Adipocyte (in vitro differentiated cells): ENCODE data around the gene SAC3D1.
A peak's percentile ranks its signal among the peaks of the same experiment; 100 is the strongest.

Experiments used
- DNase-seq: peaks from one replicate; pipeline ENCODE4 v3.0.0-alpha.2; 2015; ENCODE audit warnings: low read depth
- H3K27me3 ChIP-seq: replicated peaks from 2 replicates; pipeline ENCODE4 v1.7.0; 2013; ENCODE audit warnings: mild to moderate bottlenecking, low read length, moderate library complexity; ENCODE audit not compliant: control insufficient read depth, insufficient read depth
- H3K36me3 ChIP-seq: 2 replicates; pipeline ENCODE4 v1.7.0; 2013; ENCODE audit warnings: low read length, mild to moderate bottlenecking, moderate library complexity; ENCODE audit not compliant: control insufficient read depth, insufficient read depth, severe bottlenecking
- H3K4me1 ChIP-seq: 2 replicates; pipeline ENCODE4 v1.7.0; 2013; ENCODE audit warnings: mild to moderate bottlenecking, low read length, moderate library complexity; ENCODE audit not compliant: control insufficient read depth, insufficient read depth
- H3K4me3 ChIP-seq: 2 replicates; pipeline ENCODE4 v1.7.0; 2013; ENCODE audit warnings: mild to moderate bottlenecking, low read length, moderate library complexity
- H3K9ac ChIP-seq: 2 replicates; pipeline ENCODE4 v1.7.0; 2013; ENCODE audit warnings: mild to moderate bottlenecking, low read length, moderate library complexity
- H3K9me3 ChIP-seq: 2 replicates; pipeline ENCODE4 v1.7.0; 2013; ENCODE audit warnings: mild to moderate bottlenecking, low read length, moderate library complexity; ENCODE audit not compliant: control insufficient read depth

SAC3D1 gene

DNA sequence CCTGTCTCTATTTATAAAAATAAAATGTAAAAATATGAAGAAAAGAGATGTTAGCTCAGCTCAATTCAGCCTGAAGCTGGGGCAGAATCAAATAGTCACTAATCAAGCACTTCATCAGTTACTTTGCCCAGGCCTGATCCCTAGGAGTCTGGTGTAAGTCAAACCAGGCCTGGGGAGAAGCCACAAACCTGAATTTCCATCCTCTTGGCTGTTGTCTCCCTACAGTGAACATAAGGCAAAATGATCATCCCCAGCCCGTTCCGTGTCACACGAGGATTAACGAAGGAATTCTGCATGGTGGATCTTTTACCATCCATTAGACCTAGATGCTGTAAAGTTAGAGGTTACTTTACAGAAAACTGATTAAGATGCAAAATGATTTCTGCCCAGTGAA lies 23.8 kb downstream of the SAC3D1 start:
- H3K9ac ChIP-seq: no peak overlapping the region
- no peaks in the 10 kb centered on the region for H3K4me1 ChIP-seq
- H3K27me3 ChIP-seq: peaks cover 3% of the 10 kb centered on the region
- no peak overlapping the region for H3K4me3 ChIP-seq
- H3K9me3 ChIP-seq: no peaks in the 10 kb centered on the region
- H3K36me3 ChIP-seq: no peaks in the 10 kb centered on the region
- no peak for DNase-seq

DNA sequence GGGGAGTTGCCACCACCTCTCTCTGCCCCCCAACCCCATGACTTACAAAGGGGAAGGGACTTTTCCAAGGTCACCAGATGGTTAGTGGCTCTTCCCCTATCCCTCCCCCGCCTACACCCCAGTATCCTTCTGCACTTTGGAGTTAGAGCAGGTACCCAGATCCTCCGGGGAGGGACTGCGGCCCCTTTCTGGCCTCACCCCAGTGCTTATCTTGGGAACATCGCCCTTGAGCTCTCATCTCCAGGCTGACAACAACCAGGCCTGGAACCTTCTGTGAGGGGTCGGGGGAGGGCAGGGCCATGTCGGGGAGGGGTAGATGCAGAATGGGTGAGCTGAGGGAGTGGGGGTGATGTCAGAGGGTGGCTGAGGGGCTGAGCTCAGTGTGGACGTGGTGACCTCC lies 24.8 kb downstream of the SAC3D1 start:
- Histone ChIP-seq H3K27me3 (peaks cover 3% of the 10 kb centered on the region), H3K9me3 (no peaks in the 10 kb centered on the region), H3K4me1 (no peaks in the 10 kb centered on the region), H3K36me3 (no peaks in the 10 kb centered on the region), H3K9ac (no peak overlapping the region), H3K4me3 (no peak overlapping the region)
- no peak for DNase-seq

DNA sequence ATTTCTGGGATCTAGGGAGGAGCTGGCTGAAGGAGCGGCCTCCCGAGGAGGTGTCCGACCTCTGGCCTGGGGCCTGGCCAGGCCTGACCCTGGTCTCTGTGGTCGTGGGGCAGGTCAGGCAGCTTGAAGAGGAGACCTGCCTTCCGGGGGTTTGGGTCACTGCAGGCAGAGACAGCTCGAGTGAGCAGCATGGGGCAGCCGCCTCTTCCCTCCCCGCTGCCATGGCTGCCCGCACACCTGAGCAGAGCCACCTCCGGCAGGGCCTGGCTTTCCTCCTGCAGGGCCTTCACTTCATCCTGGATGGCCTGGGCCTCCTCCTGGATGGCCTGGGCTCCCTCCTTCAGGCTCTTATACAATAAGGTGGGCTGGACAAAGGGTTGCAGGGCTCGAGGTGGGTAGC lies 25.3 kb downstream of the SAC3D1 start:
- DNase-seq: no peak
- no peaks in the 10 kb centered on the region for H3K4me1 ChIP-seq
- H3K27me3 ChIP-seq: peaks cover 3% of the 10 kb centered on the region
- no peak overlapping the region for H3K9ac ChIP-seq
- H3K4me3 ChIP-seq: no peak overlapping the region
- no peaks in the 10 kb centered on the region for H3K36me3 ChIP-seq
- no peaks in the 10 kb centered on the region for H3K9me3 ChIP-seq

DNA sequence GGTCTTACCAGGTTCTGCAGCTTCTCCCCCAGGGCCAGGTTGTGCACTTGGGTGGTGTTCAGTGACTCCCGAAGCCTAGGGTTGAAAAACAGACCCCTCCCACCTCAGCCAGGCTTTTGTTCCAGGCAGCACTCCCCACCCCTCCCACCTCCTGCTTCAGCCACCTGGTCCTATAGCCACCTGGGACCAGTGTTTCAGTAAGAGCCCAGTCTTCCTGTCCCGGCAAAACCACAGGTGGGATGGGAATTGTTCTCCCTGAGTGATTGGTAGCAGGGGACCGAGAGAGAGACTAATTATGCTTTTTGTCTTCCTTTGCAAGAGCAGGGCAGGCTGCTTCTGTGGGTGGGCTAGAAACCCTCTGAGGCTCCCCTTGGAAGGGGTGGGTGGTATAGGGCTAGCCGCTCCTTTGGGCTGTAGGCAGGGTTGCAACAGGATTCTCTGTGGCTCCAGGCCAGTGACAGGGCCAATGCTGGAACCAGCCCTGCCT lies 25.8 kb downstream of the SAC3D1 start:
- H3K9ac ChIP-seq: no peak overlapping the region
- DNase-seq: no peak
- peaks cover 3% of the 10 kb centered on the region for H3K27me3 ChIP-seq
- H3K36me3 ChIP-seq: no peaks in the 10 kb centered on the region
- H3K9me3 ChIP-seq: no peaks in the 10 kb centered on the region
- no peaks in the 10 kb centered on the region for H3K4me1 ChIP-seq
- H3K4me3 ChIP-seq: no peak overlapping the region

DNA sequence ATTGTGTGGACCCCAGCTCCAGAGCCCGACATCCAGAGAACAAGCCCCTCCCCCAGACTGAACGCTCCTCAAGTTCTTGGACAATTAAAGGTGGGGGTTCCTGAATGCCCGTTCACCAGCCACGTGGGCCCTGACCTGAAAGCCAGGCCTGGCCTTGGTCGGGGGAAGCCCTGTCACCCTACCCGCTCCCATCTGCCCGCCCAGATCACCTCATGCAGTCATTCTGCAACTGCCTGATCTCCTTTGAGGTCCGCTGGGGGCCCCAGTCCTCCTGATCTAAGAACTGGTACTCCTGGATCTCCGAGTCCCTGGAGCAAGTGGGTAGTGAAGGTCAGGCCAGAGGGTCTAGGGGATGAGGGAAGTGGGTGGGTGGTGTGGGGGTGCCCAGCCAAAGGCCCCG lies 26.4 kb downstream of the SAC3D1 start:
- Histone ChIP-seq H3K36me3 (no peaks in the 10 kb centered on the region), H3K9ac (no peak overlapping the region)

DNA sequence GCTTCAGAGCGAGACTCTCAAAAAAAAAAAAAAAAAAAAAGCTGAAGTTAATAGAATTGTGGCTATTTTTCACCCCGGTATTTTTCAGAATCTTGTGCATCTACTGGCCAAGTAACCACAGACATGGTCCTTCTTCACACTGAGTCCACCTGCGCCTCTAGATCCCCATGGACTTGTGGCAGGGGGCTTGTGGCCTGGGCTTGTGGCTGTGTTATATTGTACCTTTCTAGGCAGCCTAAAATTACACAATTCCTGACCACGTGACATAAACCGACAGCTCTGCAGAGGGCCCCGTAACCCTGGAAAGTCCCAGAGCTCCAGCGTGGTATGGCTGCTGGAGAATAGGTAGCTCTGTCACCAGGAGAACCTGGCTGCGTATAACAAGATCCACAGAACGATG lies 28.2 kb downstream of the SAC3D1 start:
- H3K27me3 ChIP-seq: peaks cover 3% of the 10 kb centered on the region
- no peak overlapping the region for H3K9ac ChIP-seq
- H3K4me3 ChIP-seq: no peak overlapping the region
- no peaks in the 10 kb centered on the region for H3K4me1 ChIP-seq
- no peaks in the 10 kb centered on the region for H3K9me3 ChIP-seq
- DNase-seq: no peak
- no peaks in the 10 kb centered on the region for H3K36me3 ChIP-seq

More for the DNA sequence above, 26.4 kb downstream of the SAC3D1 start:
- no peaks in the 10 kb centered on the region for H3K4me1 ChIP-seq
- DNase-seq: no peak
- H3K4me3 ChIP-seq: no peak overlapping the region
- H3K9me3 ChIP-seq: no peaks in the 10 kb centered on the region
- H3K27me3 ChIP-seq: peaks cover 3% of the 10 kb centered on the region

DNA sequence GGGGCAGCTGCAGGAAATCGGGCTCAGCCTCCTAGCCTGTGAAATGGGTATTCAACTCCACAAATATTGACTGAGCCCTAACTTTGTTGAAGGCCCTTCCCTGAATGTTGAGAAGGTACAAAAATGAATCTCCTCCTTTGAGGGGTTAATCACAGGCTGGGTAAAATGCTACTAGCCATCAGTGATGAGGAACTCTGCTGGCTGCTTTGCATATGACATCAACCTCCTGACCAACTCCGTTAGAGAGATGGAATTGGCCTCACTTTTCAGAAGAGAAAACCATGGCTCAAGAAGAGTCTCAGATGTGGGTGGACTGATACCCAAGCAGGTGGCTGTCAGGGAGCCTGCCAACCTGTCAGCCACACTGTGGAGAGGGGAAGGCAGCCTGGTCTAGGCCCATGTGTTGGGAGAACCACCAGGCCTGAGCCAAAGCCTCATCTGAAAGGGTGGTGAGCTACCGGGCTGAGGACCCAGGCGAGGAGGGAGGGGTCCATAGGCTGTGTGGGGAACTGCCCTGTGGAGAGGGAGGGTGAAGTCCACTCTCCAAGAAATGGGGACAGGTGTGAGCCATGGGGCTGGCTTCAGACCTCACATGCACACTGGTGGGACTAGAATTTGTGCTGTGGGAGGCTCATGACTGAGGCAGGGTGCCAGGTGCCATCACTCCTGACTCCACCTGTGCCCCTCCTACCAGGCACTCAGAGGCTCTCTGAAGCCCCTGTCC lies 31.1 kb downstream of the SAC3D1 start:
- Histone ChIP-seq H3K4me3 (no peak overlapping the region), H3K9me3 (no peaks in the 10 kb centered on the region), H3K9ac (no peak overlapping the region), H3K27me3 (peaks cover 1% of the 10 kb centered on the region), H3K4me1 (no peaks in the 10 kb centered on the region), H3K36me3 (no peaks in the 10 kb centered on the region)
- DNase-seq: no peak

DNA sequence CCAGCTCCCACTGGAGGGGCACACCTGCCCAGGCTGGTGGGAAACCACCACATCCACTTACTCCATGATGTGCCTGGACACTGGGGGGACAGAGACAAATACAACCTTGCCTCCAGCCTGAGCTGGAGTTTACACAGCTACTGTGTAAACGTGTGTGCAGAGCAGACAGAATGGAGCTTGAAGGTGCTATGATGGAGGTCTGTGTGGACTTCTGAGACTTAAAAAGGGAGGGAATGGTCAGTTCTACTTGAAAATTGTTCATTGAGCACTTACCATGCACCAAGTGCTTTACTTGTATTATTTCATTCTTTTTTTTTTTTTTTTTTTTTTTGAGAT lies 31.6 kb downstream of the SAC3D1 start:
- Histone ChIP-seq H3K4me1 (no peaks in the 10 kb centered on the region), H3K9me3 (no peaks in the 10 kb centered on the region), H3K36me3 (no peaks in the 10 kb centered on the region), H3K27me3 (no peaks in the 10 kb centered on the region), H3K9ac (no peak overlapping the region), H3K4me3 (no peak overlapping the region)
- no peak for DNase-seq

DNA sequence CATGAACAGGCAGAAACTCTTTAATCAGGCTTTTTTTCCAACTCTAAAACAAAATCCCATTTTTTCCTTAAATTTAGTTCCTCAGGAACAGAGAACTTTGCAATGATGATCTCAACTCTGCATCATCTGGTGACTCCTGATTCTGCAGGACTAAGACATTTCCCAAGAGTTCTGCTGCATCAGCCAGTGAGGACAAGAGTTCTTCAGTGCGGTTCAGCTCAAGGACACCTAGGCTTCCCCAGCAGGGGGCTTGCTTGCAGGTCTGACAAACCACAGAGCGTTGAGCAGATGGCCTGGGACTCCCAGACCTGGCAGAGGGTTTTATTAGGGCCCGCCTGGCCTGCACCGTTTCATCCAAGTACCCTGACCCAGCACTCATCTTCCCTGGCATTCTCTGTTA lies 36.4 kb downstream of the SAC3D1 start:
- DNase-seq: no peak
- Histone ChIP-seq H3K9me3 (no peaks in the 10 kb centered on the region), H3K36me3 (no peaks in the 10 kb centered on the region), H3K27me3 (no peaks in the 10 kb centered on the region), H3K9ac (no peak overlapping the region), H3K4me3 (no peak overlapping the region), H3K4me1 (no peaks in the 10 kb centered on the region)

DNA sequence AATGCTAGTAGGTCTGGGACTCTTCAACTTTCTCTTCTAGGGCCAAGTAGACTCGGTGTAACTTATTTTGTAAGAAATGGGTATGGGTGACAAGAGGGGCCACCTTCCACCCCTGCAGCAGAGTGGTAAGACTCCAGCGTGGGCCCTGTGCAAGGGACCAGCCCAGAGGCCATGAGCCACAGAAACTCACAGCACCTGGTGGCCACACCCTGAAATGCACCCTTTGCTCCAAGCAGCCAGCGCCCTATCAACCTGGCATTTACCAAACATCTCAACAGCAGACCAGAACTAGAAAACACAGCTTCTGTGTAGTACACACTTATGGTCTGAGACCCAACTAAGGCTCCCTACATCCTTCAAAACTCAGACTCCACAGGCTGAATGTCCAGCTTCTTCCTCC lies 37.1 kb downstream of the SAC3D1 start:
- H3K9ac ChIP-seq: no peak overlapping the region
- peaks cover under 1% of the 10 kb centered on the region for H3K4me1 ChIP-seq
- no peaks in the 10 kb centered on the region for H3K27me3 ChIP-seq
- no peaks in the 10 kb centered on the region for H3K9me3 ChIP-seq
- no peaks in the 10 kb centered on the region for H3K36me3 ChIP-seq
- no peak overlapping the region for H3K4me3 ChIP-seq
- peak; percentile 34 for DNase-seq

DNA sequence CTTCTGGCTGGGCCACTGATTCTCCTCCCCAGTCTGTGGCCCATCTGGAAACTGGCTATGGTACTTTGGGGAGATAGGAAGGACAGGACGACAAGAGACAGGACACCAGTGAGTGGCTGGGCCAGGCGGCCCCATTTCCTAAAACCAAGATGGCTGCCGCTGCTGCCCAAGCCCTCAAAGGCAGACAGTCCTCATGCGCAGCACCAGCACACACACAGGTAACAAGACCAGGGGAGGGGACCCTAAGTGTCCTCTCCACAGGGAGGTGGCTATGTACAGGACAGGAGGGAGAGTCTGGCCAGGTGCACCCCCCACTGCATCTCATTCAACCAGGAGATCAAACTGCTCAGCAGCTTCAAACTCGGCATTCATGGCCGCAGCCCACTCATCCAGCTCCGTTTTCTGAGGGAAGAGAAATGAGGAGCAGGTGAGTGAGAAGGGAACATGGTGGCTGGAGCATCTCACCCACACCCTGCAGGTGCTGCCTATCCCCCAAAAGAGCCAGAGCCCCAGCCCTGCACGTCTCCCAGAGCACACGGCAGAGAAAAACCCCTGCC lies 37.9 kb downstream of the SAC3D1 start:
- H3K4me1 ChIP-seq: peaks cover 5% of the 10 kb centered on the region
- no peak overlapping the region for H3K9ac ChIP-seq
- H3K9me3 ChIP-seq: no peaks in the 10 kb centered on the region
- no peak for DNase-seq
- H3K27me3 ChIP-seq: no peaks in the 10 kb centered on the region
- no peak overlapping the region for H3K4me3 ChIP-seq
- no peaks in the 10 kb centered on the region for H3K36me3 ChIP-seq
